HCT116 (cell line): ENCODE results near the gene ADAM11. TPM values are rescaled to one million over a fixed set of nuclear protein-coding genes. Genes with fewer than 3 reads are reported as not detected.

Source experiments
- ATAC-seq: fragments of 200-7000 bp; cut with Tn5 transposase; 2 replicates; pipeline ENCODE4 v1.9.1; 2020; ENCODE audit warnings: mild to moderate bottlenecking, moderate library complexity
- BruUV-seq: library from RNA; stranded (reverse); fragments of 400-500 nt; replicated peaks from 2 replicates; lab custom pipeline; 2021; lab: Mats Ljungman, UMichigan
- CTCF ChIA-PET: fragments of 300-600 bp; sonication (Branson Sonifier 250); formaldehyde crosslinking; loops from one replicate; lab custom pipeline; 2021; ENCODE audit warnings: antibody characterized with exemption; lab: Charles Lee
- POLR2A ChIA-PET: fragments of 300-600, 350-600 bp; sonication (Branson Sonifier 250); formaldehyde crosslinking; loops from one replicate; lab custom pipeline; 2021; ENCODE audit warnings: antibody characterized with exemption; lab: Charles Lee
- RAD21 ChIA-PET, 2 experiments: fragments of 300-600 bp; sonication (Branson Sonifier 250); formaldehyde crosslinking; loops; one replicate each; lab custom pipeline; 2023; ENCODE audit warnings: low total read pairs in 2 of 2; ENCODE audit not compliant: uncharacterized antibody in 2 of 2, unreplicated experiment in 2 of 2, low non-redundant PET in 1 of 2; lab: Charles Lee
- DNase-seq: peaks from one replicate; pipeline ENCODE4 v3.0.0-alpha.2; 2010; ENCODE audit warnings: low read depth, low spot score
- H2AFZ ChIP-seq: fragments of 200-600 bp; shearing (Covaris generic), sonication (generic); 2 replicates; pipeline ENCODE4 v1.6.1; 2017; ENCODE audit warnings: low read depth, mixed run types, mixed read lengths, antibody characterized with exemption, low read length; ENCODE audit not compliant: poor library complexity, severe bottlenecking
- H3K27ac ChIP-seq: 2 replicates; pipeline ENCODE4 v1.5.1; 2012; ENCODE audit warnings: low read depth, low read length
- H3K27me3 ChIP-seq: fragments of 200-600 bp; sonication (generic); 2 replicates; pipeline ENCODE4 v1.6.1; 2016; ENCODE audit warnings: mixed run types, low read length, mixed read lengths; ENCODE audit not compliant: insufficient read depth
- H3K36me3 ChIP-seq, 2 experiments: fragments of 200-500 bp in 1 of 2; fragments of 200-600 bp in 1 of 2; sonication (Bioruptor generic) in 1 of 2; sonication (generic) in 1 of 2; 2 replicates each; pipeline versions ENCODE4 v1.5.1 to v1.6.1; 2014 to 2016; ENCODE audit warnings: low read length in 2 of 2, inconsistent platforms in 1 of 2, mixed read lengths in 1 of 2, mixed run types in 1 of 2; ENCODE audit not compliant: insufficient read depth in 2 of 2, control insufficient read depth in 1 of 2
- H3K4me1 ChIP-seq, 2 experiments: fragments of 200-600 bp in 1 of 2; sonication (generic) in 1 of 2; 2 replicates each; pipeline versions ENCODE4 v1.5.1 to v1.6.1; 2012 to 2017; ENCODE audit warnings: low read length in 2 of 2, inconsistent platforms in 1 of 2, mild to moderate bottlenecking in 1 of 2, mixed read lengths in 1 of 2, mixed run types in 1 of 2, moderate library complexity in 1 of 2; ENCODE audit not compliant: insufficient read depth in 2 of 2, control insufficient read depth in 1 of 2
- H3K4me2 ChIP-seq: fragments of 200-600 bp; sonication (generic); 2 replicates; pipeline ENCODE4 v1.6.1; 2017; ENCODE audit warnings: mixed run types, low read length, mixed read lengths
- H3K4me3 ChIP-seq, 2 experiments: fragments of 200-600 bp in 1 of 2; sonication (generic) in 1 of 2; replicated peaks in 1 of 2; 2 replicates each; pipeline ENCODE4 v1.5.1; 2011 to 2016; ENCODE audit warnings: low read length in 2 of 2, control low read depth in 1 of 2, low read depth in 1 of 2, mild to moderate bottlenecking in 1 of 2, mixed read lengths in 1 of 2, mixed run types in 1 of 2
- H3K79me2 ChIP-seq: fragments of 200-600 bp; sonication (generic); 2 replicates; pipeline ENCODE4 v1.6.1; 2017; ENCODE audit warnings: mild to moderate bottlenecking, mixed run types, low read length, moderate library complexity, mixed read lengths; ENCODE audit not compliant: insufficient read depth
- H3K9ac ChIP-seq: fragments of 200-600 bp; sonication (generic); 2 replicates; pipeline ENCODE4 v1.6.1; 2016; ENCODE audit warnings: low read length, mixed read lengths
- H3K9me2 ChIP-seq: fragments of 200-600 bp; sonication (generic), shearing (Covaris generic); 2 replicates; pipeline ENCODE4 v1.6.1; 2017; ENCODE audit warnings: mixed run types, mild to moderate bottlenecking, moderate library complexity; ENCODE audit not compliant: insufficient read depth
- H3K9me3 ChIP-seq, 2 experiments: fragments of 200-500 bp in 1 of 2; fragments of 200-600 bp in 1 of 2; sonication (Bioruptor generic) in 1 of 2; sonication (generic) in 1 of 2; 2 replicates each; pipeline ENCODE4 v1.6.1; 2014 to 2017; ENCODE audit warnings: low read length in 2 of 2, mixed read lengths in 2 of 2, inconsistent platforms in 1 of 2, low read depth in 1 of 2, mild to moderate bottlenecking in 1 of 2, mixed run types in 1 of 2, moderate library complexity in 1 of 2; ENCODE audit not compliant: control insufficient read depth in 1 of 2, insufficient read depth in 1 of 2
- H4K20me1 ChIP-seq: fragments of 200-600 bp; sonication (generic), shearing (Covaris generic); 2 replicates; pipeline ENCODE4 v1.6.1; 2017; ENCODE audit warnings: mixed run types, mild to moderate bottlenecking, moderate library complexity; ENCODE audit not compliant: insufficient read depth
- ATF3 ChIP-seq: IDR thresholded peaks from 2 replicates; pipeline ENCODE4 v1.6.1; 2012
- CTCF ChIP-seq, 3 experiments: fragments of 200-600 bp in 1 of 3; sonication (generic) in 1 of 3; IDR thresholded peaks in 2 of 3; conservative IDR thresholded peaks in 1 of 3; 2 replicates each; pipeline ENCODE4 v1.5.1; 2012 to 2017; ENCODE audit warnings: low read depth in 2 of 3, low read length in 2 of 3, antibody characterized with exemption in 1 of 3, borderline replicate concordance in 1 of 3, control low read depth in 1 of 3, mild to moderate bottlenecking in 1 of 3, mixed read lengths in 1 of 3, mixed run types in 1 of 3, moderate library complexity in 1 of 3; ENCODE audit not compliant: insufficient read depth in 1 of 3
- EGR1 ChIP-seq: IDR thresholded peaks from 2 replicates; pipeline ENCODE4 v1.6.1; 2012; ENCODE audit warnings: low read depth
- ELF1 ChIP-seq: IDR thresholded peaks from 2 replicates; pipeline ENCODE4 v1.6.1; 2012; ENCODE audit warnings: low read depth, borderline replicate concordance
- EZH2 ChIP-seq: fragments of 200-600 bp; sonication (generic); IDR thresholded peaks from 2 replicates; pipeline ENCODE4 v1.6.1; 2017; ENCODE audit warnings: antibody characterized with exemption, mixed run types
- FOSL1 ChIP-seq: IDR thresholded peaks from 2 replicates; pipeline ENCODE4 v1.6.1; 2012; ENCODE audit warnings: low read depth
- JUND ChIP-seq: IDR thresholded peaks from 2 replicates; pipeline ENCODE4 v1.6.1; 2012
- MAX ChIP-seq: IDR thresholded peaks from 2 replicates; pipeline ENCODE4 v1.6.1; 2012
- RAD21 ChIP-seq: IDR thresholded peaks from 2 replicates; pipeline ENCODE4 v1.6.1; 2012; ENCODE audit warnings: low read depth, mild to moderate bottlenecking
- SIN3A ChIP-seq: IDR thresholded peaks from 2 replicates; pipeline ENCODE4 v1.6.1; 2012; ENCODE audit warnings: low read depth
- TCF7L2 ChIP-seq: IDR thresholded peaks from 2 replicates; pipeline ENCODE4 v1.7.0; 2011; ENCODE audit warnings: borderline replicate concordance, inconsistent platforms; ENCODE audit not compliant: insufficient read depth, insufficient read length; ENCODE audit errors: extremely low read depth
- ZFX ChIP-seq: fragments of 450-650 bp; IDR thresholded peaks from 2 replicates; pipeline ENCODE4 v1.6.1; 2017
- intact Hi-C: fragments of 100-400 bp; cut with micrococcal nuclease; formaldehyde crosslinking; loops from 2 replicates; pipeline ENCODE4 v1.10.0; 2022
- total RNA-seq: library from RNA; stranded (reverse); gene quantifications from one replicate; pipeline ENCODE4 v1.2.1, GENCODE V29; 2021; ENCODE audit not compliant: unreplicated experiment
- TF ChIP-seq, protein P1 (sequence below): IDR thresholded peaks from 2 replicates; pipeline ENCODE4 v1.6.1; 2012; ENCODE audit warnings: low read depth

The ADAM11 gene
- total RNA-seq, 1 experiment from 2014 or later: 7.7 TPM

DNA sequence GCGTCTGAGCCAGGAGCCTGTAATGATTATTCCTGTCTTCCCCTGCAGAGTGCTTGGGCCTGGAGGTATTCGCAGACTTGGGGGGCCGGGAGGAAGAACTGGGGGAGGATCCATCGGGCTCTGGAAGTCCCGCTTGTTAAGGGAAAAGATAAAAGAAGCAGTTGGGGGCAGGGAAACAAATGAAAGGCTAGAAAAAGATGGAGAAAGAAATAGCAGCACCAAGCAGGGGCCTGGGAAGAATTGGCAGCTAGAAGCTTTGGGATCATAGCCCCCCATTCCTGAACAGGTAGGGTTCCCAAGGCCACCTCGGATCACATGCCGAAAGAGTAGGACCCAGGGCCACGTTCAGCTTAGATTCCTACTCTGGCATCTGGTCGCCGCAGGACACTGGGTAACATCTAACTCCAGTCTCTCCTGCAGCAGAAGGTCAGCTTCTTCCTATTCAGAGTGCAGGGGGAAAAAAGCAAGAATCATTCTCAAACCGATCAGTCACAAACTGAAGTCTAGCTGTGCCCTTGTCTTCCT, 23.6 kb downstream of the ADAM11 start:
- RAD21 ChIA-PET: no interaction called here
- H3K9me2 ChIP-seq: no peaks in the 10 kb centered on the region
- no TSS peak for BruUV-seq

More for the DNA sequence above, 23.6 kb downstream of the ADAM11 start:
- Histone ChIP-seq H3K79me2 (no peaks in the 10 kb centered on the region), H3K4me2 (no peak overlapping the region), H3K27me3 (no peaks in the 10 kb centered on the region), H3K9ac (no peak overlapping the region), H3K9me3 (no peaks in the 10 kb centered on the region), H2AFZ (no peak overlapping the region), H3K36me3 (no peaks in the 10 kb centered on the region), H3K4me1 (peaks cover 3 to 27% of the 10 kb centered on the region in 2 experiments; a peak in 3 of 4 replicates), H4K20me1 (no peaks in the 10 kb centered on the region), H3K4me3 (no peak overlapping the region), H3K27ac (no peak overlapping the region)
- intact Hi-C loops: no loop called here
- DNase-seq: no peak
- CTCF ChIA-PET: interaction anchor here (1.6 kb wide), 1 partner anchor 82 kb away, joined by 3 read pairs; no protein-coding TSS in a partner anchor
- POLR2A ChIA-PET: no interaction called here
- no peak for ATAC-seq
- TF ChIP-seq ELF1 (no peak), EZH2 (no peak), TCF7L2 (no peak), ZFX (no peak), CTCF (IDR thresholded peaks at IDR 0.05 in 2 of 3, conservative IDR thresholded peaks at IDR 0.05 in 1 of 3; ENCODE audit: borderline replicate concordance in 1 of 3, insufficient read depth in 1 of 3, low read depth in 2 of 3, low read length in 2 of 3) (no peak), FOSL1 (no peak), JUND (no peak), ATF3 (no peak), MAX (no peak), RAD21 (no peak), EGR1 (no peak), SIN3A (no peak)
- TF ChIP-seq, protein P1, sequence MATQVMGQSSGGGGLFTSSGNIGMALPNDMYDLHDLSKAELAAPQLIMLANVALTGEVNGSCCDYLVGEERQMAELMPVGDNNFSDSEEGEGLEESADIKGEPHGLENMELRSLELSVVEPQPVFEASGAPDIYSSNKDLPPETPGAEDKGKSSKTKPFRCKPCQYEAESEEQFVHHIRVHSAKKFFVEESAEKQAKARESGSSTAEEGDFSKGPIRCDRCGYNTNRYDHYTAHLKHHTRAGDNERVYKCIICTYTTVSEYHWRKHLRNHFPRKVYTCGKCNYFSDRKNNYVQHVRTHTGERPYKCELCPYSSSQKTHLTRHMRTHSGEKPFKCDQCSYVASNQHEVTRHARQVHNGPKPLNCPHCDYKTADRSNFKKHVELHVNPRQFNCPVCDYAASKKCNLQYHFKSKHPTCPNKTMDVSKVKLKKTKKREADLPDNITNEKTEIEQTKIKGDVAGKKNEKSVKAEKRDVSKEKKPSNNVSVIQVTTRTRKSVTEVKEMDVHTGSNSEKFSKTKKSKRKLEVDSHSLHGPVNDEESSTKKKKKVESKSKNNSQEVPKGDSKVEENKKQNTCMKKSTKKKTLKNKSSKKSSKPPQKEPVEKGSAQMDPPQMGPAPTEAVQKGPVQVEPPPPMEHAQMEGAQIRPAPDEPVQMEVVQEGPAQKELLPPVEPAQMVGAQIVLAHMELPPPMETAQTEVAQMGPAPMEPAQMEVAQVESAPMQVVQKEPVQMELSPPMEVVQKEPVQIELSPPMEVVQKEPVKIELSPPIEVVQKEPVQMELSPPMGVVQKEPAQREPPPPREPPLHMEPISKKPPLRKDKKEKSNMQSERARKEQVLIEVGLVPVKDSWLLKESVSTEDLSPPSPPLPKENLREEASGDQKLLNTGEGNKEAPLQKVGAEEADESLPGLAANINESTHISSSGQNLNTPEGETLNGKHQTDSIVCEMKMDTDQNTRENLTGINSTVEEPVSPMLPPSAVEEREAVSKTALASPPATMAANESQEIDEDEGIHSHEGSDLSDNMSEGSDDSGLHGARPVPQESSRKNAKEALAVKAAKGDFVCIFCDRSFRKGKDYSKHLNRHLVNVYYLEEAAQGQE: no peak
